GM12865 (cell line): ENCODE measurements around the gene RUNX1.

Source experiments
- DNase-seq: peaks from one replicate; pipeline ENCODE4 v3.0.0; 2010; ENCODE audit warnings: low read depth
- H3K4me3 ChIP-seq: 2 replicates; pipeline ENCODE4 v1.5.1; 2011; ENCODE audit warnings: mild to moderate bottlenecking, low read depth, low read length, control low read depth
- CTCF ChIP-seq: IDR thresholded peaks from 2 replicates; pipeline ENCODE4 v1.5.1; 2011; ENCODE audit warnings: low read length, control low read depth, low read depth, inconsistent platforms; ENCODE audit not compliant: insufficient read depth; ENCODE audit errors: missing control alignments

Gene RUNX1

GRCh38 chr21:34793471-34793870 lies 255.6 kb downstream of the RUNX1 start:
- TF ChIP-seq CTCF, result no peak
- no peak overlapping the region for H3K4me3 ChIP-seq
- DNase-seq, result no peak

DNA sequence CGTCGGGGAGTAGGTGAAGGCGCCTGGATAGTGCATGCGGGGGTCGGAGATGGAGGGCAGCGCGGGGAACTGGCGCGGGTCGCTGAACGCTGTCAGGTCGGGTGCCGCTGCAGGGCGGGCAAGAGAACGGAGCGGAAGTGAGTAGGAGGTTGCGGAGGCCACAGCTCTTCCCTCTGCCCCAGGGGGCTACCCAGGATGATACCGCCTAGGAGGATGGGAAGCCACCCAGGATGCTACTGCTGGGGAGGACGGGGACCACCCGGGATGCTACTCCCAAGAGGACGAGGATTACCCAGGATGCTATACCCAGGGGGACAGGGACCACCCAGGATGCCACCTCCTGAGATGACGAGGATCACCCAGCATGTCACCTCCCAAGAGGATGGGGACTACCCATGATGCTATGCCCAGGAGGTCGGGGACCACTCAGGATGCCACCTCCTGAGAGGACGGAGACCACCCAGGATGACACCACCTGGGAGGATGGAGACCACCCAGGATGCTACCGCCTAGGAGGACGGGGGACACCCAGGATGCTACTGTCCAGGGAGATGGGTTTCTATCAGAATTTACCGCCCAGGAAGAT lies 256.5 kb downstream of the RUNX1 start:
- TF ChIP-seq CTCF, result no peak
- DNase-seq, result no peak
- H3K4me3 ChIP-seq, result no peak overlapping the region

- no peak for TF ChIP-seq CTCF
- no peak for DNase-seq
Observed at GRCh38 chr21:34791776-34792503, 257.2 kb downstream of the RUNX1 start.

GRCh38 chr21:34790834-34791233 lies 258.3 kb downstream of the RUNX1 start:
- DNase-seq, result no peak
- TF ChIP-seq CTCF, result no peak
- H3K4me3 ChIP-seq, result no peak overlapping the region

More at GRCh38 chr21:34791776-34792503, 257.2 kb downstream of the RUNX1 start:
- H3K4me3 ChIP-seq, result no peak overlapping the region

GRCh38 chr21:34790341-34790740 lies 258.8 kb downstream of the RUNX1 start:
- TF ChIP-seq CTCF, result no peak
- DNase-seq, result no peak
- H3K4me3 ChIP-seq, result no peak overlapping the region

GRCh38 chr21:34788879-34789278 lies 260.2 kb downstream of the RUNX1 start:
- DNase-seq, result no peak
- no peak overlapping the region for H3K4me3 ChIP-seq
- no peak for TF ChIP-seq CTCF
